HEK293 (cell line): ENCODE data around the gene PIGW.

ENCODE experiments used
- FEZF1 ChIP-seq: fragments of 450-650 bp; formaldehyde crosslinking; IDR thresholded peaks from 2 replicates; pipeline ENCODE4 v1.5.1; 2016; ENCODE audit warnings: missing biosample characterization, missing genetic modification characterization
- GLIS2 ChIP-seq: fragments of 450-650 bp; formaldehyde crosslinking; IDR thresholded peaks from 2 replicates; pipeline ENCODE4 v1.5.1; 2016; ENCODE audit warnings: missing biosample characterization, missing genetic modification characterization
- HOXA7 ChIP-seq: sonication (generic); formaldehyde crosslinking; IDR thresholded peaks from 2 replicates; pipeline ENCODE4 v1.8.1; 2022; ENCODE audit warnings: missing genetic modification reagents, borderline replicate concordance
- KLF1 ChIP-seq: fragments of 450-650 bp; formaldehyde crosslinking; IDR thresholded peaks from 2 replicates; pipeline ENCODE4 v1.5.1; 2016; ENCODE audit warnings: missing biosample characterization, missing genetic modification characterization
- KLF7 ChIP-seq: fragments of 450-650 bp; formaldehyde crosslinking; IDR thresholded peaks from 2 replicates; pipeline ENCODE4 v1.5.1; 2016; ENCODE audit warnings: missing biosample characterization, missing genetic modification characterization, borderline replicate concordance
- KLF9 ChIP-seq: fragments of 450-650 bp; formaldehyde crosslinking; IDR thresholded peaks from 2 replicates; pipeline ENCODE4 v1.5.1; 2016; ENCODE audit warnings: missing biosample characterization, missing genetic modification characterization, low read depth
- OSR2 ChIP-seq: fragments of 450-650 bp; formaldehyde crosslinking; IDR thresholded peaks from 2 replicates; pipeline ENCODE4 v1.5.1; 2016; ENCODE audit warnings: missing biosample characterization, missing genetic modification characterization
- WT1 ChIP-seq: fragments of 450-650 bp; formaldehyde crosslinking; IDR thresholded peaks from 2 replicates; pipeline ENCODE4 v1.5.1; 2016; ENCODE audit warnings: missing biosample characterization, missing genetic modification characterization
- ZBTB1 ChIP-seq: fragments of 450-650 bp; formaldehyde crosslinking; IDR thresholded peaks from 2 replicates; pipeline ENCODE4 v1.5.1; 2016; ENCODE audit warnings: missing biosample characterization, missing genetic modification characterization
- ZIC2 ChIP-seq: fragments of 450-650 bp; formaldehyde crosslinking; IDR thresholded peaks from 2 replicates; pipeline ENCODE4 v1.5.1; 2016; ENCODE audit warnings: missing biosample characterization, missing genetic modification characterization
- ZNF114 ChIP-seq: fragments of 450-650 bp; formaldehyde crosslinking; IDR thresholded peaks from 2 replicates; pipeline ENCODE4 v1.5.0; 2017; ENCODE audit warnings: missing biosample characterization, missing genetic modification characterization
- ZNF133 ChIP-seq: fragments of 450-650 bp; formaldehyde crosslinking; IDR thresholded peaks from 2 replicates; pipeline ENCODE4 v1.5.1; 2016; ENCODE audit warnings: missing biosample characterization, missing genetic modification characterization
- ZNF23 ChIP-seq: fragments of 450-650 bp; formaldehyde crosslinking; IDR thresholded peaks from 2 replicates; pipeline ENCODE4 v1.5.1; 2016; ENCODE audit warnings: missing biosample characterization, missing genetic modification characterization, borderline replicate concordance
- ZNF292 ChIP-seq: fragments of 450-650 bp; formaldehyde crosslinking; IDR thresholded peaks from 2 replicates; pipeline ENCODE4 v1.5.1; 2016; ENCODE audit warnings: low read depth, missing biosample characterization, missing genetic modification characterization, borderline replicate concordance
- ZNF311 ChIP-seq: fragments of 450-650 bp; formaldehyde crosslinking; IDR thresholded peaks from 2 replicates; pipeline ENCODE4 v1.5.1; 2017; ENCODE audit warnings: missing biosample characterization, missing genetic modification characterization, borderline replicate concordance
- ZNF398 ChIP-seq: fragments of 450-650 bp; formaldehyde crosslinking; IDR thresholded peaks from 2 replicates; pipeline ENCODE4 v1.5.1; 2017; ENCODE audit warnings: missing biosample characterization, missing genetic modification characterization
- ZNF416 ChIP-seq: fragments of 450-650 bp; formaldehyde crosslinking; IDR thresholded peaks from 2 replicates; pipeline ENCODE4 v1.5.1; 2016; ENCODE audit warnings: missing biosample characterization, missing genetic modification characterization
- ZNF555 ChIP-seq: fragments of 450-650 bp; formaldehyde crosslinking; conservative IDR thresholded peaks from 2 replicates; pipeline ENCODE4 v1.5.1; 2017; ENCODE audit warnings: missing biosample characterization, mild to moderate bottlenecking, missing genetic modification characterization, inconsistent platforms
- ZNF561 ChIP-seq: fragments of 450-650 bp; IDR thresholded peaks from 2 replicates; pipeline ENCODE4 v1.5.1; 2018; ENCODE audit warnings: missing biosample characterization, missing genetic modification characterization, borderline replicate concordance
- ZNF596 ChIP-seq: fragments of 450-650 bp; IDR thresholded peaks from 2 replicates; pipeline ENCODE4 v1.5.0; 2018; ENCODE audit warnings: missing biosample characterization, mild to moderate bottlenecking, missing genetic modification characterization, moderate library complexity
- ZNF623 ChIP-seq: fragments of 450-650 bp; formaldehyde crosslinking; IDR thresholded peaks from 2 replicates; pipeline ENCODE4 v1.5.1; 2016; ENCODE audit warnings: missing biosample characterization, missing genetic modification characterization
- ZNF677 ChIP-seq: fragments of 450-650 bp; IDR thresholded peaks from 2 replicates; pipeline ENCODE4 v1.5.0; 2018; ENCODE audit warnings: missing biosample characterization, mild to moderate bottlenecking, missing genetic modification characterization, moderate library complexity
- ZNF701 ChIP-seq: fragments of 450-650 bp; formaldehyde crosslinking; IDR thresholded peaks from 2 replicates; pipeline ENCODE4 v1.5.1; 2016; ENCODE audit warnings: missing biosample characterization, missing genetic modification characterization
- ZNF792 ChIP-seq: fragments of 450-650 bp; formaldehyde crosslinking; IDR thresholded peaks from 2 replicates; pipeline ENCODE4 v1.5.1; 2016; ENCODE audit warnings: missing biosample characterization, missing genetic modification characterization
- ZNF843 ChIP-seq: fragments of 450-650 bp; formaldehyde crosslinking; IDR thresholded peaks from 2 replicates; pipeline ENCODE4 v1.5.1; 2016; ENCODE audit warnings: missing biosample characterization, missing genetic modification characterization
- TF ChIP-seq, protein P1 (sequence below): fragments of 450-650 bp; formaldehyde crosslinking; IDR thresholded peaks from 2 replicates; pipeline ENCODE4 v1.5.1; 2016; ENCODE audit warnings: missing biosample characterization, missing genetic modification characterization
- TF ChIP-seq, protein P2 (sequence below): fragments of 450-650 bp; formaldehyde crosslinking; IDR thresholded peaks from 2 replicates; pipeline ENCODE4 v1.5.1; 2017; ENCODE audit warnings: missing biosample characterization, missing genetic modification characterization
- TF ChIP-seq, protein P3 (sequence below): fragments of 450-650 bp; formaldehyde crosslinking; IDR thresholded peaks from 2 replicates; pipeline ENCODE4 v1.5.1; 2016; ENCODE audit warnings: missing biosample characterization, missing genetic modification characterization
- TF ChIP-seq, protein P4 (sequence below): fragments of 450-650 bp; formaldehyde crosslinking; IDR thresholded peaks from 2 replicates; pipeline ENCODE4 v1.5.1; 2016; ENCODE audit warnings: missing biosample characterization, missing genetic modification characterization
- TF ChIP-seq, protein P5 (sequence below): fragments of 450-650 bp; formaldehyde crosslinking; IDR thresholded peaks from 2 replicates; pipeline ENCODE4 v1.5.1; 2016; ENCODE audit warnings: missing biosample characterization, missing genetic modification characterization
- TF ChIP-seq, protein P6 (sequence below): fragments of 450-650 bp; formaldehyde crosslinking; IDR thresholded peaks from 2 replicates; pipeline ENCODE4 v1.5.1; 2016; ENCODE audit warnings: missing biosample characterization, missing genetic modification characterization, borderline replicate concordance

Gene PIGW

DNA sequence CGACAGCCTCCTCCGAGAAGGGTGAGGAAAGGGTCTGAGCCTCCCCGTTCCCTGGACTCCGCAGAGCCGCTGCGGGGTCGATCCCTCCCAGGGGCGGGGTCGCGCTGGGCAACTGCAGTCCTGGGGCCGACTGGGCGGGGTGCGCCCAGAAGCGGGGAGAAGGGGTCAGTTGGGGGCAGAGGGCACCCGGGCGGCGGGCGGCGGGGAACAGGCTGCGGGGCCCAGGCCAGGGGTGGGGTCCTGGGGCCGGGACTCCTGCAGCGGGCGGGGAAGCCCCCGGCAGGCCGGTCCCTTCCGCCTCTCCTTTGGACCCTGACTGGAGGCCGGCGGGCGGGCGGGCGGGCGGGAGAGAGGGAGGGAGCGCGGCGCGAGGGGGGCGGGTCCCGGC is 10.3 kb downstream of the PIGW start (continued):
- TF ChIP-seq ZNF311 (tag by site-specific recombination): no peak
- TF ChIP-seq KLF1 (tag by site-specific recombination): peak; percentile 62
- TF ChIP-seq ZNF623 (tag by site-specific recombination): no peak
- no peak for TF ChIP-seq ZNF133 (tag by site-specific recombination)
- TF ChIP-seq, protein P1, sequence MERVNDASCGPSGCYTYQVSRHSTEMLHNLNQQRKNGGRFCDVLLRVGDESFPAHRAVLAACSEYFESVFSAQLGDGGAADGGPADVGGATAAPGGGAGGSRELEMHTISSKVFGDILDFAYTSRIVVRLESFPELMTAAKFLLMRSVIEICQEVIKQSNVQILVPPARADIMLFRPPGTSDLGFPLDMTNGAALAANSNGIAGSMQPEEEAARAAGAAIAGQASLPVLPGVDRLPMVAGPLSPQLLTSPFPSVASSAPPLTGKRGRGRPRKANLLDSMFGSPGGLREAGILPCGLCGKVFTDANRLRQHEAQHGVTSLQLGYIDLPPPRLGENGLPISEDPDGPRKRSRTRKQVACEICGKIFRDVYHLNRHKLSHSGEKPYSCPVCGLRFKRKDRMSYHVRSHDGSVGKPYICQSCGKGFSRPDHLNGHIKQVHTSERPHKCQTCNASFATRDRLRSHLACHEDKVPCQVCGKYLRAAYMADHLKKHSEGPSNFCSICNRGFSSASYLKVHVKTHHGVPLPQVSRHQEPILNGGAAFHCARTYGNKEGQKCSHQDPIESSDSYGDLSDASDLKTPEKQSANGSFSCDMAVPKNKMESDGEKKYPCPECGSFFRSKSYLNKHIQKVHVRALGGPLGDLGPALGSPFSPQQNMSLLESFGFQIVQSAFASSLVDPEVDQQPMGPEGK: peak; percentile 9; the same call in 1 of the 2 replicates
- TF ChIP-seq KLF7: 0 out of 2 replicates have a peak, but pooled peaks have one; percentile 6
- no peak; the same call in 1 of the 2 replicates for TF ChIP-seq ZNF596 (tag by site-specific recombination)
- TF ChIP-seq, protein P2, sequence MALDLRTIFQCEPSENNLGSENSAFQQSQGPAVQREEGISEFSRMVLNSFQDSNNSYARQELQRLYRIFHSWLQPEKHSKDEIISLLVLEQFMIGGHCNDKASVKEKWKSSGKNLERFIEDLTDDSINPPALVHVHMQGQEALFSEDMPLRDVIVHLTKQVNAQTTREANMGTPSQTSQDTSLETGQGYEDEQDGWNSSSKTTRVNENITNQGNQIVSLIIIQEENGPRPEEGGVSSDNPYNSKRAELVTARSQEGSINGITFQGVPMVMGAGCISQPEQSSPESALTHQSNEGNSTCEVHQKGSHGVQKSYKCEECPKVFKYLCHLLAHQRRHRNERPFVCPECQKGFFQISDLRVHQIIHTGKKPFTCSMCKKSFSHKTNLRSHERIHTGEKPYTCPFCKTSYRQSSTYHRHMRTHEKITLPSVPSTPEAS (tag by site-specific recombination): no peak
- TF ChIP-seq WT1 (tag by site-specific recombination): no peak
- no peak; the same call in 1 of the 2 replicates for TF ChIP-seq ZNF792 (tag by site-specific recombination)
- TF ChIP-seq, protein P3, sequence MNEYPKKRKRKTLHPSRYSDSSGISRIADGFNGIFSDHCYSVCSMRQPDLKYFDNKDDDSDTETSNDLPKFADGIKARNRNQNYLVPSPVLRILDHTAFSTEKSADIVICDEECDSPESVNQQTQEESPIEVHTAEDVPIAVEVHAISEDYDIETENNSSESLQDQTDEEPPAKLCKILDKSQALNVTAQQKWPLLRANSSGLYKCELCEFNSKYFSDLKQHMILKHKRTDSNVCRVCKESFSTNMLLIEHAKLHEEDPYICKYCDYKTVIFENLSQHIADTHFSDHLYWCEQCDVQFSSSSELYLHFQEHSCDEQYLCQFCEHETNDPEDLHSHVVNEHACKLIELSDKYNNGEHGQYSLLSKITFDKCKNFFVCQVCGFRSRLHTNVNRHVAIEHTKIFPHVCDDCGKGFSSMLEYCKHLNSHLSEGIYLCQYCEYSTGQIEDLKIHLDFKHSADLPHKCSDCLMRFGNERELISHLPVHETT (tag by site-specific recombination): no peak; the same call in 1 of the 2 replicates
- TF ChIP-seq GLIS2: 0 out of 2 replicates have a peak, but pooled peaks have one; percentile 43
- TF ChIP-seq ZNF398 (tag by site-specific recombination): no peak
- no peak for TF ChIP-seq ZNF843 (tag by site-specific recombination)
- no peak for TF ChIP-seq ZNF561 (tag by site-specific recombination)
- TF ChIP-seq ZNF292 (tag by site-specific recombination): no peak
- TF ChIP-seq ZNF114 (tag by site-specific recombination): no peak
- TF ChIP-seq ZNF701 (tag by site-specific recombination): no peak
- TF ChIP-seq ZNF23 (tag by site-specific recombination): no peak
- no peak for TF ChIP-seq OSR2 (tag by site-specific recombination)
- TF ChIP-seq KLF9: peak; percentile 63; the same call in 1 of the 2 replicates
- TF ChIP-seq, protein P4, sequence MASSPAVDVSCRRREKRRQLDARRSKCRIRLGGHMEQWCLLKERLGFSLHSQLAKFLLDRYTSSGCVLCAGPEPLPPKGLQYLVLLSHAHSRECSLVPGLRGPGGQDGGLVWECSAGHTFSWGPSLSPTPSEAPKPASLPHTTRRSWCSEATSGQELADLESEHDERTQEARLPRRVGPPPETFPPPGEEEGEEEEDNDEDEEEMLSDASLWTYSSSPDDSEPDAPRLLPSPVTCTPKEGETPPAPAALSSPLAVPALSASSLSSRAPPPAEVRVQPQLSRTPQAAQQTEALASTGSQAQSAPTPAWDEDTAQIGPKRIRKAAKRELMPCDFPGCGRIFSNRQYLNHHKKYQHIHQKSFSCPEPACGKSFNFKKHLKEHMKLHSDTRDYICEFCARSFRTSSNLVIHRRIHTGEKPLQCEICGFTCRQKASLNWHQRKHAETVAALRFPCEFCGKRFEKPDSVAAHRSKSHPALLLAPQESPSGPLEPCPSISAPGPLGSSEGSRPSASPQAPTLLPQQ: no peak
- TF ChIP-seq ZNF555 (tag by site-specific recombination): no peak
- TF ChIP-seq, protein P5, sequence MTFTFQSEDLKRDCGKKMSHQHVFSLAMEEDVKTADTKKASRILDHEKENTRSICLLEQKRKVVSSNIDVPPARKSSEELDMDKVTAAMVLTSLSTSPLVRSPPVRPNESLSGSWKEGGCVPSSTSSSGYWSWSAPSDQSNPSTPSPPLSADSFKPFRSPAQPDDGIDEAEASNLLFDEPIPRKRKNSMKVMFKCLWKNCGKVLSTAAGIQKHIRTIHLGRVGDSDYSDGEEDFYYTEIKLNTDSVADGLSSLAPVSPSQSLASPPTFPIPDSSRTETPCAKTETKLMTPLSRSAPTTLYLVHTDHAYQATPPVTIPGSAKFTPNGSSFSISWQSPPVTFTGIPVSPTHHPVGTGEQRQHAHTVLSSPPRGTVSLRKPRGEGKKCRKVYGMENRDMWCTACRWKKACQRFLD (tag by site-specific recombination): no peak
- TF ChIP-seq FEZF1 (tag by site-specific recombination): no peak
- TF ChIP-seq, protein P6, sequence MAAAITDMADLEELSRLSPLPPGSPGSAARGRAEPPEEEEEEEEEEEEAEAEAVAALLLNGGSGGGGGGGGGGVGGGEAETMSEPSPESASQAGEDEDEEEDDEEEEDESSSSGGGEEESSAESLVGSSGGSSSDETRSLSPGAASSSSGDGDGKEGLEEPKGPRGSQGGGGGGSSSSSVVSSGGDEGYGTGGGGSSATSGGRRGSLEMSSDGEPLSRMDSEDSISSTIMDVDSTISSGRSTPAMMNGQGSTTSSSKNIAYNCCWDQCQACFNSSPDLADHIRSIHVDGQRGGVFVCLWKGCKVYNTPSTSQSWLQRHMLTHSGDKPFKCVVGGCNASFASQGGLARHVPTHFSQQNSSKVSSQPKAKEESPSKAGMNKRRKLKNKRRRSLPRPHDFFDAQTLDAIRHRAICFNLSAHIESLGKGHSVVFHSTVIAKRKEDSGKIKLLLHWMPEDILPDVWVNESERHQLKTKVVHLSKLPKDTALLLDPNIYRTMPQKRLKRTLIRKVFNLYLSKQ: no peak
- TF ChIP-seq ZNF677 (tag by site-specific recombination): no peak
- no peak for TF ChIP-seq HOXA7 (CRISPR knock-in tag)
- peak; percentile 48 for TF ChIP-seq ZIC2 (tag by site-specific recombination)
- TF ChIP-seq ZNF416 (tag by site-specific recombination): no peak
- 0 out of 2 replicates have a peak, but pooled peaks have one; percentile 24 for TF ChIP-seq ZBTB1
